ENCODE data around the gene ZIM2. TPM values are rescaled to one million over a fixed set of nuclear protein-coding genes. Genes with fewer than 3 reads are reported as not detected.

The ZIM2 gene
- total and polyA plus RNA-seq, 2 of the 4 experiments (the other 2 are of a cell fraction) = not detected

DNA sequence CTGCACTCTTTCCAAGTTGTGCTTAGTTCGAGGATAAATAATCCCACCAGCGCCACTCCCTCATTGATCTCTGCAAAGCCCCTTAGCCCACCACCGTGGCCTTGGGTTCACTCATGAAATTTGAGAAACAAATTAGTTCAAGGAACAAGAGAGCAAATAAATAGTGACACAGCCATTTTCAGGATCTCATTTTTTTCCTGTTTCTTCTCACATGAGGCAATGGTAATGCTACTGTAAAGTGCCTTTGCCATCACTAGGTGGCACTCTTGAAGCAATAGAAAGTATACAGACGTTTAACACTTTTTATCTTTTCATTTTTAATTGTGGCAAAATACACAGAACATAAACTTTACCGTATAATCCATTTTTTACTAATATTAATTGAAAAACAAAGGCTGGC lies 92.1 kb downstream of the ZIM2 start:
- Histone ChIP-seq H2BK5ac (ENCODE audit: low read depth, low read length, poor library complexity, severe bottlenecking) (no peak overlapping the region), H3K79me1 (ENCODE audit: low read depth in 1 of 2, low read length in 2 of 2) (no peaks in the 10 kb centered on the region), H2AFZ (replicated peaks; ENCODE audit: low read length, poor library complexity) (no peak overlapping the region), H3K14ac (replicated peaks; ENCODE audit: low read depth, low read length) (no peak overlapping the region), H3K9me3 (ENCODE audit: control insufficient read depth, insufficient read depth, low read length) (peaks cover 29% of the 10 kb centered on the region), H3K4me1 (ENCODE audit: control insufficient read depth, insufficient read depth, low read length) (no peaks in the 10 kb centered on the region), H4K5ac (ENCODE audit: low read depth, low read length) (no peak overlapping the region), H3K18ac (ENCODE audit: low read depth, low read length) (no peak overlapping the region), H3K27ac (ENCODE audit: insufficient read depth, low read length) (no peak overlapping the region), H2BK120ac (ENCODE audit: low read depth, low read length) (no peak overlapping the region), H3K4me2 (ENCODE audit: low read depth, low read length) (no peak overlapping the region), H3K27me3 (ENCODE audit: control insufficient read depth, insufficient read depth, low read length) (no peaks in the 10 kb centered on the region), H3K56ac (ENCODE audit: extremely low read depth, insufficient read depth, low read length) (no peak overlapping the region), H3K4me3 (ENCODE audit: insufficient read depth, low read depth, low read length) (no peak overlapping the region), H4K8ac (ENCODE audit: low read depth in 2 of 2, low read length in 2 of 2) (no peak overlapping the region), H3K9ac (ENCODE audit: low read depth, low read length) (no peak overlapping the region), H2AK9ac (replicated peaks; ENCODE audit: low read depth, low read length, poor library complexity) (no peak overlapping the region), H2AK5ac (ENCODE audit: low read depth, low read length) (no peak overlapping the region), H3K4ac (ENCODE audit: low read depth, low read length) (no peak overlapping the region), H3K9me1 (ENCODE audit: insufficient read depth, low read length) (no peaks in the 10 kb centered on the region), H4K91ac (ENCODE audit: insufficient read depth, low read depth, low read length) (no peak overlapping the region), H2BK15ac (ENCODE audit: low read depth, low read length) (no peak overlapping the region), H3K23ac (ENCODE audit: low read depth, low read length) (no peak overlapping the region), H4K20me1 (ENCODE audit: insufficient read depth, low read length) (no peaks in the 10 kb centered on the region), H2BK20ac (ENCODE audit: low read depth, low read length) (no peak overlapping the region), H3K36me3 (ENCODE audit: control insufficient read depth, insufficient read depth, low read length) (no peaks in the 10 kb centered on the region)
- intact Hi-C loops (cut with micrococcal nuclease) = loop anchor here (2.0 kb wide), 1 partner anchor 350 kb away; no protein-coding TSS in a partner anchor
- no peak for ATAC-seq (ENCODE audit: low read depth)
- ChIA-PET POLR2A (ENCODE audit: unreplicated experiment) (no interaction called here), CTCF (no interaction called here)
- no TSS peak for BruUV-seq (replicated peaks)
- no peak for DNase-seq
- no CpG with 5 or more reads among the region's 5 CpGs for WGBS, 2 experiments (ENCODE audit: extremely low coverage in 2 of 2, insufficient read length in 1 of 2)
- TF ChIP-seq, protein P1, sequence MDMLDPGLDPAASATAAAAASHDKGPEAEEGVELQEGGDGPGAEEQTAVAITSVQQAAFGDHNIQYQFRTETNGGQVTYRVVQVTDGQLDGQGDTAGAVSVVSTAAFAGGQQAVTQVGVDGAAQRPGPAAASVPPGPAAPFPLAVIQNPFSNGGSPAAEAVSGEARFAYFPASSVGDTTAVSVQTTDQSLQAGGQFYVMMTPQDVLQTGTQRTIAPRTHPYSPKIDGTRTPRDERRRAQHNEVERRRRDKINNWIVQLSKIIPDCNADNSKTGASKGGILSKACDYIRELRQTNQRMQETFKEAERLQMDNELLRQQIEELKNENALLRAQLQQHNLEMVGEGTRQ (IDR thresholded peaks at IDR 0.05; ENCODE audit: low read depth, low read length) = no peak
- no peak for TF ChIP-seq CEBPB (IDR thresholded peaks at IDR 0.05; ENCODE audit: low read depth, low read length)
- no peak for TF ChIP-seq FOS (IDR thresholded peaks at IDR 0.05; ENCODE audit: low read depth, low read length)
- TF ChIP-seq BHLHE40 (IDR thresholded peaks at IDR 0.05; ENCODE audit: low read depth, low read length) = no peak
- no peak for TF ChIP-seq SMC3 (IDR thresholded peaks at IDR 0.05; ENCODE audit: low read depth, low read length)
- TF ChIP-seq MAFK (IDR thresholded peaks at IDR 0.05; ENCODE audit: low read depth, low read length) = no peak
- TF ChIP-seq RAD21 (IDR thresholded peaks at IDR 0.05; ENCODE audit: low read length) = no peak
- TF ChIP-seq CTCF (conservative IDR thresholded peaks at IDR 0.05; ENCODE audit: low read depth, low read length) = no peak
- no peak for TF ChIP-seq MXI1 (IDR thresholded peaks at IDR 0.05; ENCODE audit: borderline replicate concordance, low read depth, low read length)
- TF ChIP-seq ELK1 (IDR thresholded peaks at IDR 0.05; ENCODE audit: borderline replicate concordance, low read depth, low read length) = no peak
- no peak for TF ChIP-seq MAZ (IDR thresholded peaks at IDR 0.05; ENCODE audit: borderline replicate concordance, low read depth, low read length)
- no peak for TF ChIP-seq NFE2L2 (IDR thresholded peaks at IDR 0.05; ENCODE audit: low read depth, low read length)
- TF ChIP-seq RCOR1 (IDR thresholded peaks at IDR 0.05; ENCODE audit: insufficient replicate concordance, low read length) = no peak
- no peak for TF ChIP-seq RFX5 (IDR thresholded peaks at IDR 0.05; ENCODE audit: low read depth, low read length)
- dilution Hi-C loops (cut with HindIII; ENCODE audit: low sequenced_read_pairs, unreplicated experiment) = no loop called here
- in situ Hi-C loops (cut with MboI; ENCODE audit: low sequenced_read_pairs) = no loop called here

Data from IMR-90 (cell line).